Measurements from ENCODE around the gene ANXA3.

Gene ANXA3

DNA sequence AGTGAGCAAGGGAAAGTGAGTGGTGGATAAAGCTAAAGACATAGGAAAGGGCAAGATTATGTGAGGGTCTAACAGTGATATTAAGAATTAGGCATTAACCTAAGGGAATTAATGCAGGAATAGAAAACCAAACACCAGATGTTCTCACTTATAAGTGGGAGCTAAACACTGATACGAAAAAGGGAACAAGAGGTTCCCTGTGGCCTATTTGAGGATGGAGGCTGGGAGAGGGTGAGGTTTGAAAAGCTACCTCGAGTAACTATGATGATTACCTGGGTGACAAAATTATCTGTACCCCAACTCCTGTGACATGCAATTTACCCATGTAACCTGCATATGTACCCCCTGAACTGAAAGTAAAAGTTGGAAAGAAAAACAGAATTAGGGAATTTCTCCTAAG lies 79.0 kb downstream of the ANXA3 start:
- TF ChIP-seq RAD21 (IDR thresholded peaks at IDR 0.05; ENCODE audit: low read depth) (no peak), NFIC (IDR thresholded peaks at IDR 0.05) (no peak), EP300 (IDR thresholded peaks at IDR 0.05; ENCODE audit: borderline replicate concordance) (no peak), YY1 (IDR thresholded peaks at IDR 0.05; ENCODE audit: low read depth) (no peak), FOXM1 (IDR thresholded peaks at IDR 0.05; ENCODE audit: borderline replicate concordance, low read depth) (no peak), TEAD4 (IDR thresholded peaks at IDR 0.05) (no peak), CEBPB (IDR thresholded peaks at IDR 0.05) (no peak), CREB1 (IDR thresholded peaks at IDR 0.05; ENCODE audit: low read depth) (no peak), TCF12 (IDR thresholded peaks at IDR 0.05; ENCODE audit: low read depth) (no peak), ZBTB7A (IDR thresholded peaks at IDR 0.05; ENCODE audit: low read depth) (no peak), TAF1 (IDR thresholded peaks at IDR 0.05; ENCODE audit: low read depth) (no peak), EGR1 (IDR thresholded peaks at IDR 0.05) (no peak)
- TF ChIP-seq, protein P1, sequence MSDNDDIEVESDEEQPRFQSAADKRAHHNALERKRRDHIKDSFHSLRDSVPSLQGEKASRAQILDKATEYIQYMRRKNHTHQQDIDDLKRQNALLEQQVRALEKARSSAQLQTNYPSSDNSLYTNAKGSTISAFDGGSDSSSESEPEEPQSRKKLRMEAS (IDR thresholded peaks at IDR 0.05): no peak
- TF ChIP-seq, protein P2, sequence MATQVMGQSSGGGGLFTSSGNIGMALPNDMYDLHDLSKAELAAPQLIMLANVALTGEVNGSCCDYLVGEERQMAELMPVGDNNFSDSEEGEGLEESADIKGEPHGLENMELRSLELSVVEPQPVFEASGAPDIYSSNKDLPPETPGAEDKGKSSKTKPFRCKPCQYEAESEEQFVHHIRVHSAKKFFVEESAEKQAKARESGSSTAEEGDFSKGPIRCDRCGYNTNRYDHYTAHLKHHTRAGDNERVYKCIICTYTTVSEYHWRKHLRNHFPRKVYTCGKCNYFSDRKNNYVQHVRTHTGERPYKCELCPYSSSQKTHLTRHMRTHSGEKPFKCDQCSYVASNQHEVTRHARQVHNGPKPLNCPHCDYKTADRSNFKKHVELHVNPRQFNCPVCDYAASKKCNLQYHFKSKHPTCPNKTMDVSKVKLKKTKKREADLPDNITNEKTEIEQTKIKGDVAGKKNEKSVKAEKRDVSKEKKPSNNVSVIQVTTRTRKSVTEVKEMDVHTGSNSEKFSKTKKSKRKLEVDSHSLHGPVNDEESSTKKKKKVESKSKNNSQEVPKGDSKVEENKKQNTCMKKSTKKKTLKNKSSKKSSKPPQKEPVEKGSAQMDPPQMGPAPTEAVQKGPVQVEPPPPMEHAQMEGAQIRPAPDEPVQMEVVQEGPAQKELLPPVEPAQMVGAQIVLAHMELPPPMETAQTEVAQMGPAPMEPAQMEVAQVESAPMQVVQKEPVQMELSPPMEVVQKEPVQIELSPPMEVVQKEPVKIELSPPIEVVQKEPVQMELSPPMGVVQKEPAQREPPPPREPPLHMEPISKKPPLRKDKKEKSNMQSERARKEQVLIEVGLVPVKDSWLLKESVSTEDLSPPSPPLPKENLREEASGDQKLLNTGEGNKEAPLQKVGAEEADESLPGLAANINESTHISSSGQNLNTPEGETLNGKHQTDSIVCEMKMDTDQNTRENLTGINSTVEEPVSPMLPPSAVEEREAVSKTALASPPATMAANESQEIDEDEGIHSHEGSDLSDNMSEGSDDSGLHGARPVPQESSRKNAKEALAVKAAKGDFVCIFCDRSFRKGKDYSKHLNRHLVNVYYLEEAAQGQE (IDR thresholded peaks at IDR 0.05; ENCODE audit: low read depth): no peak

- TF ChIP-seq TCF12 (IDR thresholded peaks at IDR 0.05; ENCODE audit: low read depth) (no peak), USF1 (IDR thresholded peaks at IDR 0.05) (peak; percentile 75)
Measured at GRCh38 chr4:78634011-78634664, 82.6 kb downstream of the ANXA3 start.

- TF ChIP-seq ZBTB7A (IDR thresholded peaks at IDR 0.05; ENCODE audit: low read depth) (no peak), EP300 (IDR thresholded peaks at IDR 0.05; ENCODE audit: borderline replicate concordance) (no peak)
Measured at GRCh38 chr4:78638337-78639172, 87.0 kb downstream of the ANXA3 start.

DNA sequence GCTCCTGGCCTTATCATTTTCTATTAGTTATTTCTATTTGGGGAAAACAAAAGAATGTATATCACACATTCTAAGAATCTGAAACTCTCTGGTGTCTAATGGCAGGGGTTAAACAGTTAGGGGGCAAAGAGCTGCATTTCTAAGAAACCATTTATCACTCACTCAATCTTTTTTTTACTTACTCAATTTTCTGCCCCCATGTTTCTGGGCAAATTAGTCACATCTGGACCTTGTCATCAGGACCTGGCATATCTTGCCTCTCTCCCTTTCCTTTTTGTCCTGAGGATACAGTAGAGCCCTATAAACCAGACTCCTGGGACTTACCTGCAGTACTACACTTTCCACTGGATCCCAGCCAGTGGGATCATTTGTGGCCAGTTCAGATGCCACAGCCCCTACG lies 89.1 kb downstream of the ANXA3 start:
- TF ChIP-seq EGR1 (IDR thresholded peaks at IDR 0.05) (no peak), USF1 (IDR thresholded peaks at IDR 0.05) (no peak), YY1 (IDR thresholded peaks at IDR 0.05; ENCODE audit: low read depth) (no peak), TAF1 (IDR thresholded peaks at IDR 0.05; ENCODE audit: low read depth) (no peak), NFIC (IDR thresholded peaks at IDR 0.05) (no peak), CREB1 (IDR thresholded peaks at IDR 0.05; ENCODE audit: low read depth) (no peak)
- TF ChIP-seq, protein P1 (IDR thresholded peaks at IDR 0.05): no peak
- TF ChIP-seq, protein P2 (IDR thresholded peaks at IDR 0.05; ENCODE audit: low read depth): no peak

GRCh38 chr4:78642934-78643333 lies 91.4 kb downstream of the ANXA3 start:
- no peak for TF ChIP-seq FOXM1 (IDR thresholded peaks at IDR 0.05; ENCODE audit: borderline replicate concordance, low read depth)
- TF ChIP-seq NFIC (IDR thresholded peaks at IDR 0.05): peak; percentile 55; the same call in 1 of the 2 replicates

GRCh38 chr4:78644063-78644691 lies 92.6 kb downstream of the ANXA3 start:
- TF ChIP-seq TEAD4 (IDR thresholded peaks at IDR 0.05) (peak; percentile 44; the same call in 1 of the 2 replicates), TCF12 (IDR thresholded peaks at IDR 0.05; ENCODE audit: low read depth) (no peak), EP300 (IDR thresholded peaks at IDR 0.05; ENCODE audit: borderline replicate concordance) (no peak), CEBPB (IDR thresholded peaks at IDR 0.05) (peak; percentile 63)
- TF ChIP-seq, protein P2 (IDR thresholded peaks at IDR 0.05; ENCODE audit: low read depth): no peak
- TF ChIP-seq, protein P1 (IDR thresholded peaks at IDR 0.05): no peak

All from Ishikawa (cell line).